OCI-LY7 (cell line): ENCODE data around the gene MTCL1.

Experiments used
- EZH2phosphoT487 ChIP-seq: fragments of 200-600 bp; sonication (generic); IDR thresholded peaks from 2 replicates; pipeline ENCODE4 v1.6.1; 2018; ENCODE audit warnings: low read depth, borderline replicate concordance, mild to moderate bottlenecking, mixed run types, antibody characterized with exemption, low read length, moderate library complexity, mixed read lengths
- TF ChIP-seq, protein P1 (sequence below): fragments of 200-600 bp; sonication (generic); conservative IDR thresholded peaks from 2 replicates; pipeline ENCODE4 v1.5.1; 2014; ENCODE audit warnings: mild to moderate bottlenecking, antibody characterized with exemption, low read length, moderate library complexity, mixed read lengths

DNA sequence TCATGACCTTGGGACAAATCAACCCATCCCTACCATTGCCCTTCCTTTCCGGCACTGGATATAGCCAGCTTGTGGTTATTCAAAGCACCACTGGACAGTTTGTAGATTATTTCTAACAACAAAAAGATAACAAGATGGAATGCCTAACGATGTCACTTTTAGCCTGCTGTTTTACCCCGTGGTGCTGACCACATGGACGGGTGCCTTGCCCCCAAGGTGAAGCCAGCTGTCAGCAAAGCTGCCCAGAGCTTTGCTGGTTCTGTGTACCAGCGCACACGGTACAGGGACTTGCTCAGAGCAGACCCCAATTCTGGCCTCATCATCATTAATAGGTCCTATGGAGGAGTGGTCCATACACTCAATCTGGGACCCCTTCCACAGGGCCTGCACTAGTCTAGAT is 118.2 kb downstream of the MTCL1 start:
- TF ChIP-seq, protein P1, sequence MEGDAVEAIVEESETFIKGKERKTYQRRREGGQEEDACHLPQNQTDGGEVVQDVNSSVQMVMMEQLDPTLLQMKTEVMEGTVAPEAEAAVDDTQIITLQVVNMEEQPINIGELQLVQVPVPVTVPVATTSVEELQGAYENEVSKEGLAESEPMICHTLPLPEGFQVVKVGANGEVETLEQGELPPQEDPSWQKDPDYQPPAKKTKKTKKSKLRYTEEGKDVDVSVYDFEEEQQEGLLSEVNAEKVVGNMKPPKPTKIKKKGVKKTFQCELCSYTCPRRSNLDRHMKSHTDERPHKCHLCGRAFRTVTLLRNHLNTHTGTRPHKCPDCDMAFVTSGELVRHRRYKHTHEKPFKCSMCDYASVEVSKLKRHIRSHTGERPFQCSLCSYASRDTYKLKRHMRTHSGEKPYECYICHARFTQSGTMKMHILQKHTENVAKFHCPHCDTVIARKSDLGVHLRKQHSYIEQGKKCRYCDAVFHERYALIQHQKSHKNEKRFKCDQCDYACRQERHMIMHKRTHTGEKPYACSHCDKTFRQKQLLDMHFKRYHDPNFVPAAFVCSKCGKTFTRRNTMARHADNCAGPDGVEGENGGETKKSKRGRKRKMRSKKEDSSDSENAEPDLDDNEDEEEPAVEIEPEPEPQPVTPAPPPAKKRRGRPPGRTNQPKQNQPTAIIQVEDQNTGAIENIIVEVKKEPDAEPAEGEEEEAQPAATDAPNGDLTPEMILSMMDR: no peak
- no peak for TF ChIP-seq EZH2phosphoT487
